Measurements from ENCODE around the gene EFNA5. TPM values are rescaled to one million over a fixed set of nuclear protein-coding genes. Genes with fewer than 3 reads are reported as not detected.
"Not testable (repeated sequence)": the region's sequence is repeated elsewhere in the genome, so short reads cannot be mapped to it uniquely, and the experiment has no call there.

The EFNA5 gene
- polyA plus RNA-seq, 6 donors from 2014 or later: not detected

DNA sequence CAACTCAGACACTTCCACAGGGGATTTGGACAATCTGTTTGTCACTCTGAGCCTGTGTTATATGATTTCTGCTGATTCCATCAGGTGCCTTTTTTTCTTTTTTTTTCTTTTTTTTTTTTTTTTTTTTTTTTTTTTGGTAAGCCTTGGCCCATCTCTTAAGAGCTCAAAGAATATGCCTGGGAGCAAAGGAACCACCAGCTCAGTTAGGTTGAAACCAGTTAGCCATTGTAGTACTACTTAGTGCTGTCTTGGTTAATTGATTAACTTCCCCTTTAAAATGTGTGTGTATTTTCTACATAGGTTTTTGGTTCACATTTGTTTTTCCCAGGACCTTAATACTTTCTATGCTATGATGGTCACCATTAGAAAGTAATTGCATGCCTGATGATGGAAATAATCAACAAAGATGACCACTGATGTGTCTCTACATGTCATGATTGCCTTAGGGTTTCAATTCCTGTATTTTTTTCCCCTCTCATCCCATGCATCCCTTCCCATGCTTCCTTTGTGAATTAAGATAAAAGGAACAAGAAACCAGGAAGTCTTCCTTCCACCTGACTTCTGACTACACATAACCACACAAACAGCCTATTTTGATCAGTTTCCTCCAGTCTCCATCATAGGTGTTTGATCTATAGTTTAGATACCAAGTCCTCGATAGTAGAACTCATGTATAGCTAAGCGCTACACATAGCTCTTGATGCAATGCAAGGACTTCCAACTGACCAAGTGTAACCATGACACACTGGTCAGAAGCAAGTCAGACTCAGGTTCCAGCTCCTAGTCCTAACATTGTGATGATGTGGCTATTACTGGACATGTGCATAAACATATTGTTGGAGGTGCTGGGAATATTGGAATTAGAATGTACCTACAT, 306.1 kb downstream of the EFNA5 start:
- H3K9me3 Mint-ChIP-seq: peaks cover 0 to 2% (median 0%) of the 10 kb centered on the region in 7 donors
- H3K36me3 Mint-ChIP-seq: no peaks in the 10 kb centered on the region
- no peak overlapping the region for H3K27ac Mint-ChIP-seq
- peaks cover 0 to 8% (median 8%) of the 10 kb centered on the region in 3 donors for H3K27me3 Mint-ChIP-seq
- no peak overlapping the region for H3K4me3 Mint-ChIP-seq
- H3K4me1 Mint-ChIP-seq: peaks cover 10 to 13% (median 12%) of the 10 kb centered on the region in 3 donors
- ATAC-seq (ENCODE audit: low read depth in 2 of 2): no peak
- no peak for DNase-seq

DNA sequence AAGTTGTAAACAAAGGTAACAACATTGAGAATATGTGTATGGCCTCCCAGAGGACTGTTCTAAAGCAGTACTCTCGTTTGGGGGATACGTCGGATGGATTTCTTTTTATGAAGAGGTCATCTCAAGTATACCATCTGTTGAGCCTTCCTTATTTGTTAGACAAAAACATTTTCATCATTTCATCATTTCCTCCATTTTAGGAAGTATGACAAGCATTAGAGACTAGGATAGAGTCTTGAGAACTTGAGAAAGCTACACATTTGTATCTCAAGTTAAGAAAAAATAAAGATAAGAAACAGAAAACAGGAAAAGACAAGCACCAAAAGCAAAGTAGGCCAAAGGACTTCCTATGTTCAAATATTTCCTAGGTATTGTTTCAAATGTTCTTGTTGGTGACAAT, 307.0 kb downstream of the EFNA5 start:
- peaks cover 0 to 8% (median 8%) of the 10 kb centered on the region in 3 donors for H3K27me3 Mint-ChIP-seq
- H3K9me3 Mint-ChIP-seq: peaks cover 0 to 2% (median 0%) of the 10 kb centered on the region in 7 donors
- H3K4me3 Mint-ChIP-seq: no peak overlapping the region
- H3K36me3 Mint-ChIP-seq: no peaks in the 10 kb centered on the region
- no peak overlapping the region for H3K27ac Mint-ChIP-seq
- no peak for ATAC-seq (ENCODE audit: low read depth in 2 of 2)
- no peak for DNase-seq
- H3K4me1 Mint-ChIP-seq: peaks cover 10 to 13% (median 12%) of the 10 kb centered on the region in 3 donors

DNA sequence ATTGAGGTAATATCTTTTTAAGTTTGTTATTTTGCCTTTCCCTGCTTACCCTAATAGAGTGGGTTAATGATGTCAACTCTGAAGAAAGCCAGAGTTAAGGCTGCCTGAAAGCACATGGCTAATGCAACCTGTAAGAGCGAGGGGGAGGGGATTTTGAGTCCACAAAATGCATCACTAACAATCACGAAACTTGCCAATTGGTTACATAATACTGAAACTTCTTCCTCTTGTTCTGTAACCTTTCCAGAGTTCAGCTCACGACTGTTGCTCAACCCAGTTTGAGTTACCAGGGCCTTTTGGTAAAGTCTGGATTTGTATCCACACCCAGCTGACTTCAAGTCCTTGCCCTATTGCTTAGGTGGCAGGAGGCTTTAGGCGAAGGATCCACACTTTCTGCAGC, 308.8 kb downstream of the EFNA5 start:
- Mint-ChIP-seq H3K36me3 (no peaks in the 10 kb centered on the region), H3K27me3 (peaks cover 0 to 8% (median 8%) of the 10 kb centered on the region in 3 donors), H3K9me3 (peaks cover 0 to 2% (median 0%) of the 10 kb centered on the region in 7 donors), H3K27ac (no peak overlapping the region), H3K4me3 (no peak overlapping the region), H3K4me1 (peaks cover 10 to 13% (median 12%) of the 10 kb centered on the region in 3 donors)
- ATAC-seq (ENCODE audit: low read depth in 2 of 2) (no peak), DNase-seq (no peak)

DNA sequence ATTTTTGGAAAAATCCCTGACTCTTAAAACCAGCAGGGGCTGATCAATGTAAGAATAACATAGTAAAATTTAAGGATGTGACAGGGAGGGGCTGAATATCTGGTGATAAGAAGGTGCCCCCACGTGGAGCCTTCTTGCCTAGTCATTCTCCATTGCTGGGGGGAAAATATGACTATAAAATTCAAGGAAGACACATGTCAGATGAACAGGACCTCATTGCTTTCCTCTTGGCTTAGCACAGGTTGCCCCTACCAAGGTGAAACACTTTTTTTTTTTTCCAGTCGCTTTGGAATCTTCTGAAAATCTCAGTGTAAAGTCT, 310.9 kb downstream of the EFNA5 start:
- ATAC-seq (ENCODE audit: low read depth in 2 of 2): no peak
- DNase-seq: no peak
- no peak overlapping the region for H3K27ac Mint-ChIP-seq
- peaks cover 0 to 2% (median 0%) of the 10 kb centered on the region in 7 donors for H3K9me3 Mint-ChIP-seq
- no peak overlapping the region for H3K4me3 Mint-ChIP-seq
- no peaks in the 10 kb centered on the region for H3K36me3 Mint-ChIP-seq
- peaks cover 0 to 3% (median 1%) of the 10 kb centered on the region in 3 donors for H3K4me1 Mint-ChIP-seq
- H3K27me3 Mint-ChIP-seq: peaks cover 0 to 3% (median 0%) of the 10 kb centered on the region in 3 donors

DNA sequence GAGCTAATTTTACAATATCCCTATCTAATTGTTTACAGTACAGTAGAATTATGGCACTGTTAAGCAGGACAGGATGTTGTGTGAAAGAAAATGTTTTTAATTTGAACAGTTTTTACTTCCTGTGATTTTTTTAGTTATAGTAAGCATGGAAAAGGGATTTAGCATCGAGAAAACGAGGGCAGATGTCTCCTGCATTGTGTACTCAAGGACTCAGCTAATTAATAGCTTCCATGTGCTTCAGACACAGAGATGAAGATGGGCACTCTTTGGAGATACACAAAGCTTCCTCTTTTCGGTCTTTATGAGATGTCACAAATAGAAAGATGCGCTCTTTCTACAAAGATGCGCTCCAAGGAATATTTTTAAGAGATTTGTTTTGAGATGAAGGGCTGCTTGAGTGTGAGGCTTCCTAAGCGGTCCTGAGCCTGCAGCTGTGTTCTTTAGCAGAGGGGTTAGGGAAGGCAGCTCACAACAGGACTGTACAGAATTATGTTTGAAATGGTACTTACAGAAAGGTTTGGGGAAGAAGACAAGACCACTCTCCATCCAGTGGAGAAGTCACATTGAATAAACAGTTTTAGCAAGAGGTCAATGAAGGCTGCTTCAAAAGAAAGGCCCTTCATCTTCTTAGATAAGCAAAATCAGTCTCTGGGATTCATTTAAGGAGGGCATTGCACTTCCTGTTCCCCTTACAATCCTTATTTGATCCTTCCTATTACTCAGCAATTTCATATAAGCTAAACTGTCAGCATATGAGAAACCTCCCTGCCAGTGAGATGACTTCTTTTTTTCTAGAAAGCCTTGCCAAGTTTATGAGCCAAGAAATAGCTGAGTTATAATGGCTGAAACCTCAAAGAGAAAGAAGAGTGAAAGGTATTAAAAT, 311.5 kb downstream of the EFNA5 start:
- Mint-ChIP-seq H3K27me3 (peaks cover 0 to 3% (median 0%) of the 10 kb centered on the region in 3 donors), H3K4me3 (no peak overlapping the region), H3K4me1 (no peaks in the 10 kb centered on the region), H3K9me3 (peaks cover 0 to 2% (median 0%) of the 10 kb centered on the region in 7 donors), H3K27ac (no peak overlapping the region), H3K36me3 (no peaks in the 10 kb centered on the region)
- ATAC-seq (ENCODE audit: low read depth in 2 of 2): no peak
- DNase-seq: no peak

DNA sequence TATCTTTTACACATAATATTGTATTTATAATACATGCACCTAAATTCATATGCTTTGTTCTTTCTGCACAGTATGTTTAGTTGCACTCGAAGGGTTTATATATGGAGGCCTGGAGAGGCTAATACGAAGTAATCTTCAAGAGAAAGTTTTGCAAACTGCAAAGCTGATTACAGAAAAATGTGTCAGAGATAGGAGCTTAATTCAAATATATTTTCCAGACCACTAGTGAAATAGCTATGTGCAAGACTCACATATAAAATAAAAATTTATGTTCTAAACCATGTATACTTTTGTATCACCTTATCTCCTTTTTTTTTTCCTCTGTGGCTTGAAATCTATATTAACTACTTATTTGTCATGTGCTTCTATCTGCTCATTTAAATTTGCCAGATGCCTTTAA, 313.8 kb downstream of the EFNA5 start:
- Mint-ChIP-seq H3K27ac (peak overlapping the region in 1 of 6 donors; percentile 45), H3K27me3 (peaks cover 0 to 9% (median 0%) of the 10 kb centered on the region in 3 donors), H3K9me3 (peaks cover 0 to 4% (median 2%) of the 10 kb centered on the region in 7 donors), H3K36me3 (no peaks in the 10 kb centered on the region), H3K4me3 (no peak overlapping the region), H3K4me1 (no peaks in the 10 kb centered on the region)
- DNase-seq: no peak
- no peak for ATAC-seq (ENCODE audit: low read depth in 2 of 2)

DNA sequence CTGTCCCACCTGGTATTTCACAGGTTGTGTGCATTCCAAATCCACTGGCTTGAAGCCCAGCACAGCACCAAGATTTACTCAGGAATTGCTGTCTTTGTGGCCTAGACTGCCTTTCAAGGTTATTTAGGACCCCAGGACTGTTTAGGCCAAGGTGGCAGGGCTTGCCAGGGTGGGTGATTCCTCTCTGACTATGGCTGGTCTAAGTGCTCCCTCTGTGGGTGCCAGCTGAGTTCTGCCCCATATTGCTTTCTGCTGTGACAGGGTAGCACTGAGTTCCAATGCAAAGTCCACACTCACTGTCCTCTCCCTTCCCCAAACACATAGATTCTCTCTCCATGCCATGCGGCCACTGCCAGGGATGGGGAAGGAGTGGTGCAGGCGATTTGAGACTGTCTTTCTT, 318.2 kb downstream of the EFNA5 start:
- Mint-ChIP-seq H3K4me3 (no peak overlapping the region), H3K36me3 (no peaks in the 10 kb centered on the region), H3K27ac (no peak overlapping the region), H3K4me1 (no peaks in the 10 kb centered on the region), H3K27me3 (peaks cover 0 to 9% (median 1%) of the 10 kb centered on the region in 3 donors), H3K9me3 (peaks cover under 1 to 5% (median 4%) of the 10 kb centered on the region in 7 donors)
- DNase-seq: no peak
- ATAC-seq (ENCODE audit: low read depth in 2 of 2): no peak

DNA sequence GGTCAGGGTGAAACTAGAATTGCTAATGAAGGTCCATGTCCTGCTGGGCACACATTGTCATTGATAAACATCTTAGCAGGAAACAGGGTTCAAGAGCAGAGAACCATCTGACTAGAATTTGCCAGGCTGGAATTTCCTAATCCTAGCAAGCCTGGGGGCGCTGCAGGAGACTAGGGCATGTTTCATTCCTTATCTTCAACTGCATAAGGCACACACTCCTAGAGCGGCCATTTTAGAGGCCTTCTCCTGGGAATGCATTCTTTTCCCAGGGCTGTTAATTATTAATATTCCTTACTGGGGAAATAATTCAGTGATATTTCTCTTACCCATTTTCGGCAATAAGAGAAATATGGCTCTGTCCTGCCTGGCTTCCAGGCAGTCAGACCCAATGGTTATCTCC, 324.2 kb downstream of the EFNA5 start:
- H3K27ac Mint-ChIP-seq; DNase-seq; H3K4me3 Mint-ChIP-seq; H3K27me3 Mint-ChIP-seq; H3K4me1 Mint-ChIP-seq; ATAC-seq (ENCODE audit: low read depth in 2 of 2): not testable (repeated sequence)
- peaks cover 0 to 25% of the 10 kb centered on the region in 2 donors for H3K36me3 Mint-ChIP-seq
- H3K9me3 Mint-ChIP-seq: peaks cover 10 to 44% (median 37%) of the 10 kb centered on the region in 7 donors

DNA sequence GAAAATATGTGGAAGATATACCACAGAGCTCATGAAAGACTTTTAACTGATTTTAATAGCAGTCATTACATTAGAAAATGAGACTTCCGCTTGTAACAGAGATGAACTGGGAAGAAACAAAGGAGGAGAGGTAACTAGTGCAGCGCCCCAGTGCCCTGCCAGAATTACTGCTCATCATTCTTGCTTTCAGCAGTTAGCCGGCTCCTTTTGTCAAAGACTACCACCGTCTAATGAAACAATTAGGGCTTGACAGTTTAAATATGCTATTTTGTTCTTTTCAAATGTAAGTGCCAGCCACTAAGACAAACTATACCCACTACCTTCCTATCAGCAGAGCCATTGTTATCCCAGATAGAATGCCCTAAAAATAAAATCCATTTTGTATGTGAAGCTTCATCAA, 328.4 kb downstream of the EFNA5 start:
- no peaks in the 10 kb centered on the region for H3K4me1 Mint-ChIP-seq
- H3K27ac Mint-ChIP-seq: no peak overlapping the region
- ATAC-seq (ENCODE audit: low read depth in 2 of 2) (no peak), DNase-seq (no peak)
- H3K4me3 Mint-ChIP-seq: no peak overlapping the region
- peaks cover 0 to 25% of the 10 kb centered on the region in 2 donors for H3K36me3 Mint-ChIP-seq
- H3K27me3 Mint-ChIP-seq: peaks cover 0 to 4% (median 2%) of the 10 kb centered on the region in 3 donors
- peaks cover 10 to 42% (median 33%) of the 10 kb centered on the region in 7 donors for H3K9me3 Mint-ChIP-seq

DNA sequence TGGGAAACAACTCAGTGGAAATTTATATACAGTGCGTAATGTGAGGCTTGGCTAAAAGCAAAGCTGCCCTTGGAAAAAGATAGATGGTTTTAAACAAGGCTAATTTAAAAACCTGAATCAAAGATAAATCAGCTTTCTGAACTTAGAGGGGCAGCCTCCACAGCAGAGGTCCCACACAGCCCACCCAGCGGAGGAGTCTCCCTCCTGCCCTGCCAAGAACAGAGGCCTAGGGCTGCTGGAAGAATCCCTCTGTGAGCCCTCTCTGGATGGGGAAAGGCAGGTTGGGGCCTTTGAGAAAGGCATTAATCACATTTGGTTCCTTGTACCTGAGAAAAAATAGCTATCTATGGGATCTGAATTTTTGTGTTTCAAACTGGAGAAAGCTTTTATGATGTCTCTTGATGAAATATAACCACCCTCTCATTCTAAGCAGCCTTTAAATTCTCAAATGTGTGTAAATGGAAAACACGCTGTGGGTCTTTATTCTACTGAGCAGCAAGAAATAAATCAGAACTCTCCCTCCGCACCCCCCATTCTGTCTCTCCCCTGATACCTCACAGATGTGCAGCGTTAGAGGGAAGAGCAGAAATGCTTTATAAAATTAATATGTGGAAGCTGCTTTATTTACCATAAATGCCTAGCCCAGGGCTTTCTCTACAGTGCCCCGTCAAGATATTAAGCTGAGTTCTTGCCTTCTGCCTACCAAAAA, 329.2 kb downstream of the EFNA5 start:
- peaks cover 0 to 25% of the 10 kb centered on the region in 2 donors for H3K36me3 Mint-ChIP-seq
- peaks cover 10 to 33% (median 27%) of the 10 kb centered on the region in 7 donors for H3K9me3 Mint-ChIP-seq
- no peak for DNase-seq
- H3K27ac Mint-ChIP-seq: no peak overlapping the region
- no peaks in the 10 kb centered on the region for H3K4me1 Mint-ChIP-seq
- peaks cover 0 to 4% (median 0%) of the 10 kb centered on the region in 3 donors for H3K27me3 Mint-ChIP-seq
- no peak for ATAC-seq (ENCODE audit: low read depth in 2 of 2)
- no peak overlapping the region for H3K4me3 Mint-ChIP-seq

DNA sequence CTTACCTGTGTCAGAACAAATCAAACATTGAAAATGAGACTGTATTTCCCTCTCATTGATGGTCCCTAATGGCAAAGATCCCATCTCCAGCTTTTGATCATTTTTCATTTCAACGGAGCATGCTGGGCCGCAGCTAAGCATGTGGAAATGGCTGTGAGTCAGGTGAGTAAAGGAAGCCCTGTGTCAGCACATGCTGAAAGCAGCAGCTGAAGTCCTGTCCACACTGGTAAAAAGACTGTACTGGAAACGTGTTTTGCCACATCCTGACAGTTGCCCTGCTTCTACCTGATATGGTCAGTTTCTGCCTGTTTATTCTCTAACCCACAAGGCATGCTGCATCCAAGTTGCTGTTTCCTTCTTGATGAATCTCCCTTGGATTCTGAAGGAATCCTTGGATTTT, 330.1 kb downstream of the EFNA5 start:
- Mint-ChIP-seq H3K27me3 (peaks cover 0 to 4% (median 0%) of the 10 kb centered on the region in 3 donors), H3K27ac (no peak overlapping the region), H3K9me3 (peaks cover 10 to 24% (median 19%) of the 10 kb centered on the region in 7 donors), H3K36me3 (peaks cover 0 to 19% of the 10 kb centered on the region in 2 donors), H3K4me3 (no peak overlapping the region), H3K4me1 (no peaks in the 10 kb centered on the region)
- DNase-seq (no peak), ATAC-seq (ENCODE audit: low read depth in 2 of 2) (no peak)

DNA sequence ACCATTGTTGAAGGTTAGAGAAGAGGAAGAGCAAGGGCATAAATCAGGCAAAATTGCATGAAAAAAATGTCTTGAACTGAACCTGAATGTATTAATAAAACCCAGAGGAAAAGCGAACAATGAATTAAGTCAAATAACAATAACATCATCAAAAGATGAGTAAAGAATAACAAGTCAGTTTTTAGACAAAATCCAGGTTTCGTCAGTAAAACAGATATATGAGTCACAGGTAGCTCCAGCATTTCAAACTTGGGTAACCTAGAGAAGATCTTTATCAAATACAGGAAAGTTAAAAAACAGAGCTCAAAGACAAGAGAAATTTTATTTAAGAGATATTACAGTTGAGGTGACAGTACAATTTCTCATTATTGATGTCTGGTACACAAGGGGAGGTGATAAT, 332.4 kb downstream of the EFNA5 start:
- DNase-seq (no peak), ATAC-seq (ENCODE audit: low read depth in 2 of 2) (no peak)
- Mint-ChIP-seq H3K4me3 (no peak overlapping the region), H3K9me3 (peaks cover 0 to 4% (median under 1%) of the 10 kb centered on the region in 7 donors), H3K36me3 (no peaks in the 10 kb centered on the region), H3K27me3 (no peaks in the 10 kb centered on the region), H3K4me1 (no peaks in the 10 kb centered on the region), H3K27ac (no peak overlapping the region)

DNA sequence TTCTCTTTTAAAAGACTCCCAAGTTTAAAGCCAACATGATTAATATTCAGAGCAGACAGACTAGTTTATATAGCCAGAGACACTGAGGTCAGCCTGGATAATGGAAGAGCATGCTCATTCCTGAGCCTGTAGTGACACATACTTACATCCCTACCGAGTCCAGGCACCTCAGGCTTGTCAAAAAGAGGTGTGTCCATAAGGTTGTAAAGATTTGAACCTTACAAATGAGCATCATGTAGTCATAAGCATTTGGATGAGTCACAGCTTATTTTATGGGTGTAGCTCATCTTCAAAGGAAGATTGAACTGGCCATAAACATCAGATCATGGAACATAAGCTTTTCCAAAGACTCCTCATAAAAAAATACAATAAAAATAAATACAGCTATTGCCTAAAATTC, 333.5 kb downstream of the EFNA5 start:
- Mint-ChIP-seq H3K9me3 (peaks cover 0 to 4% (median 0%) of the 10 kb centered on the region in 7 donors), H3K27ac (no peak overlapping the region), H3K36me3 (no peaks in the 10 kb centered on the region), H3K4me1 (no peaks in the 10 kb centered on the region), H3K27me3 (no peaks in the 10 kb centered on the region), H3K4me3 (no peak overlapping the region)
- no peak for ATAC-seq (ENCODE audit: low read depth in 2 of 2)
- DNase-seq: no peak

Data from naive B cell (primary cell).